Stomach (tissue), 4 donors: Measurements from ENCODE around the gene ETV6.

Experiments
- CTCF ChIP-seq, 7 experiments: fragments of 450-650 bp in 4 of 7; fragments of 200-600 bp in 3 of 7; sonication (generic) in 3 of 7; IDR thresholded peaks; one replicate each; pipeline ENCODE4 v1.5.1; 2016 to 2019; ENCODE audit warnings: antibody characterized with exemption in 7 of 7, control low read depth in 2 of 7, mild to moderate bottlenecking in 1 of 7
- EP300 ChIP-seq: sonication (generic); formaldehyde crosslinking; IDR thresholded peaks from one replicate; pipeline ENCODE4 v1.6.1; 2017; ENCODE audit warnings: antibody characterized with exemption
- POLR2A ChIP-seq, 4 donors: fragments of 450-650 bp; IDR thresholded peaks; one replicate each; pipeline ENCODE4 v1.6.1; 2016; ENCODE audit warnings: antibody characterized with exemption in 4 of 4, control low read depth in 2 of 4, mild to moderate bottlenecking in 1 of 4, moderate library complexity in 1 of 4
- POLR2AphosphoS5 ChIP-seq, 3 donors: sonication (generic); formaldehyde crosslinking; IDR thresholded peaks; one replicate each; pipeline ENCODE4 v1.6.1; 2016; ENCODE audit warnings: antibody characterized with exemption in 3 of 3

- TF ChIP-seq CTCF (IDR thresholded peaks at IDR 0.05) (no peak), POLR2A (IDR thresholded peaks at IDR 0.05) (no peak), POLR2AphosphoS5 (IDR thresholded peaks at IDR 0.05) (no peak), EP300 (no peak)
Measured at GRCh38 chr12:11798006-11798708, 148.7 kb downstream of the ETV6 start.
